ENCODE measurements around the gene NOTCH4. TPM values are rescaled to one million over a fixed set of nuclear protein-coding genes. Genes with fewer than 3 reads are reported as not detected.

NOTCH4 gene
- total RNA-seq, 3 donors from 2014 or later: 20.8 to 47.9 (median 23.8) TPM

- intact Hi-C loops (cut with DNase I; ENCODE audit: low total_unique reads): no loop called here
- H3K4me1 ChIP-seq: peaks cover 0 to 10% of the 10 kb centered on the region in 2 donors
- no peaks in the 10 kb centered on the region for H3K36me3 ChIP-seq
- H3K27ac ChIP-seq: peak overlapping the region; percentile 40 to 75
- no peaks in the 10 kb centered on the region for H3K9me3 ChIP-seq
- no peak for DNase-seq (ENCODE audit: low spot score in 2 of 2)
- H3K4me3 ChIP-seq: no peak overlapping the region
- no peak for TF ChIP-seq POLR2A (IDR thresholded peaks at IDR 0.05)
- TF ChIP-seq CTCF (IDR thresholded peaks at IDR 0.05): no peak
- no peak for TF ChIP-seq POLR2AphosphoS5 (IDR thresholded peaks at IDR 0.05)
- no peaks in the 10 kb centered on the region for H3K27me3 ChIP-seq
Observed at GRCh38 chr6:32183030-32183429, 40.8 kb downstream of the NOTCH4 start.

GRCh38 chr6:32182555-32182981, 41.3 kb downstream of the NOTCH4 start:
- no peak overlapping the region for H3K4me3 ChIP-seq
- H3K27me3 ChIP-seq: no peaks in the 10 kb centered on the region
- no peaks in the 10 kb centered on the region for H3K9me3 ChIP-seq
- no peak for TF ChIP-seq POLR2AphosphoS5 (IDR thresholded peaks at IDR 0.05)
- TF ChIP-seq POLR2A (IDR thresholded peaks at IDR 0.05): no peak
- TF ChIP-seq CTCF (IDR thresholded peaks at IDR 0.05): no peak
- H3K4me1 ChIP-seq: peaks cover 0 to 10% of the 10 kb centered on the region in 2 donors
- no peaks in the 10 kb centered on the region for H3K36me3 ChIP-seq
- peak overlapping the region in 1 of 2 donors; percentile 75 for H3K27ac ChIP-seq
- DNase-seq (ENCODE audit: low spot score in 2 of 2): no peak
- intact Hi-C loops (cut with DNase I; ENCODE audit: low total_unique reads): no loop called here

GRCh38 chr6:32181915-32182529, 41.8 kb downstream of the NOTCH4 start:
- intact Hi-C loops (cut with DNase I; ENCODE audit: low total_unique reads): no loop called here
- Histone ChIP-seq H3K4me3 (no peak overlapping the region), H3K36me3 (no peaks in the 10 kb centered on the region), H3K9me3 (no peaks in the 10 kb centered on the region), H3K27ac (peak overlapping the region in 1 of 2 donors; percentile 75), H3K4me1 (peaks cover 0 to 10% of the 10 kb centered on the region in 2 donors), H3K27me3 (no peaks in the 10 kb centered on the region)
- no peak for TF ChIP-seq CTCF (IDR thresholded peaks at IDR 0.05)
- TF ChIP-seq POLR2A (IDR thresholded peaks at IDR 0.05): no peak
- TF ChIP-seq POLR2AphosphoS5 (IDR thresholded peaks at IDR 0.05): no peak
- no peak for DNase-seq (ENCODE audit: low spot score in 2 of 2)

GRCh38 chr6:32181148-32181702, 42.6 kb downstream of the NOTCH4 start:
- H3K4me1 ChIP-seq: peaks cover 0 to 18% of the 10 kb centered on the region in 2 donors
- DNase-seq (ENCODE audit: low spot score in 2 of 2): no peak
- no peak overlapping the region for H3K27ac ChIP-seq
- intact Hi-C loops (cut with DNase I; ENCODE audit: low total_unique reads): no loop called here
- no peak for TF ChIP-seq POLR2A (IDR thresholded peaks at IDR 0.05)
- no peak for TF ChIP-seq POLR2AphosphoS5 (IDR thresholded peaks at IDR 0.05)
- TF ChIP-seq CTCF (IDR thresholded peaks at IDR 0.05): no peak
- no peaks in the 10 kb centered on the region for H3K36me3 ChIP-seq
- no peak overlapping the region for H3K4me3 ChIP-seq
- no peaks in the 10 kb centered on the region for H3K9me3 ChIP-seq
- H3K27me3 ChIP-seq: no peaks in the 10 kb centered on the region

GRCh38 chr6:32179766-32180405, 44.0 kb downstream of the NOTCH4 start:
- peak overlapping the region in 1 of 3 donors; percentile 91 for H3K4me3 ChIP-seq
- H3K4me1 ChIP-seq: peaks cover 0 to 24% of the 10 kb centered on the region in 2 donors
- H3K27ac ChIP-seq: peak overlapping the region in 1 of 2 donors; percentile 98
- TF ChIP-seq POLR2A (IDR thresholded peaks at IDR 0.05) (no peak), POLR2AphosphoS5 (IDR thresholded peaks at IDR 0.05) (no peak), CTCF (IDR thresholded peaks at IDR 0.05) (no peak)
- no peaks in the 10 kb centered on the region for H3K27me3 ChIP-seq
- intact Hi-C loops (cut with DNase I; ENCODE audit: low total_unique reads): no loop called here
- no peaks in the 10 kb centered on the region for H3K36me3 ChIP-seq
- no peak for DNase-seq (ENCODE audit: low spot score in 2 of 2)
- H3K9me3 ChIP-seq: no peaks in the 10 kb centered on the region
